ENCODE data around the gene ZNRF1. TPM values are rescaled to one million over a fixed set of nuclear protein-coding genes. Genes with fewer than 3 reads are reported as not detected.

Gene ZNRF1
- total RNA-seq, 1 experiment from 2014 or later = 48.2 TPM

DNA sequence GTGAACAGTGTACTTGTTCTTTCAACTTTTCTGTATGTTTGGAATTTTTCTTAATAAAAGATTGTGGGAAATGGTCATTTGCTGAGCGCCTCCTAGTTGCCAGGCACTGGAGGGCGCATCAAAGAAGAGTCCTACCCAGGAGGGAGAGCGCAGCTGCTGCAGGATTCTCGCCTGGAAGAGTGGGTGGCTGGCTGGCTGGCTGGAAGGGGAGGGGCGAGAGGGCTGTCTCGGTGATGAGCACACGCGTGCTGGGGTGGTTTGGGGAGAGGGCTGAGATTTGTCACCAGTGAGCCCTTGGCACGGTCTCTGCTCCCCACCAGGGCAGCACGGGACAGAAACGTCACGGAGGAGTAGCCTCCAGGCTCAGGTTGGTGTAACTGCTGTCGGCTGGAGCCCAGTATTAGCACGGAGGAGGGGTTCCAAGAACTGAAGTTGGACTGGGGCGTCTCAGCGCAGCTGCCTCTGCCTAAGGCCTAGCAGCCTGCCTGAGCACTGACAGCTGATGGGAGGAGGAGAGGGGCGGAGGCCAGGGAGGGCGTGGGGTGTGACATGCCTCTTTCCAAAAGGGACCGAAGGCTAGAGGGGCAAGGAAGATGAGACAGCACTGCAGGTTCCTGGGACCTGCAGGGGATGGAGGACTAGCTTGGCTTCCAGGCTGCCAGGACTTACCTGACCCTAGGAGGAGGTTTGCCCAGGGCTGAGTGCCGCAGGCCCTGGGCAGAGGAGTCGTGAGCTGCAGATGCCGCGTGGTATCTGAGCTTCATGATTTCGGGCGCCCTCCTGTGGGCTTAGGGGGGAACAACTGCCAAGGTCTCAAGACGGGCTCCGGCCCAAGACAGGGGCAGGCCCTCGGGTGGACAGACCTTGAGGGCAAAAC is 112.1 kb downstream of the ZNRF1 start:
- BruUV-seq (replicated peaks) = no TSS peak
- ATAC-seq = peak; percentile 76
- Histone ChIP-seq H3K36me3 (ENCODE audit: control insufficient read depth in 1 of 2, insufficient read depth in 2 of 2, low read length in 2 of 2) (peaks cover 0 to 5% of the 10 kb centered on the region in 2 experiments; a peak in 1 of 4 replicates), H3K9me3 (ENCODE audit: control insufficient read depth in 1 of 2, insufficient read depth in 1 of 2, low read depth in 1 of 2, low read length in 2 of 2) (no peaks in the 10 kb centered on the region), H3K9ac (ENCODE audit: low read length) (peak overlapping the region; percentile 81), H2AFZ (ENCODE audit: low read depth, low read length, poor library complexity, severe bottlenecking) (no peak overlapping the region), H3K4me2 (ENCODE audit: low read length) (peak overlapping the region; percentile 79), H3K9me2 (ENCODE audit: insufficient read depth) (no peaks in the 10 kb centered on the region), H3K4me3 (replicated peaks in 1 of 2; ENCODE audit: low read depth in 1 of 2, low read length in 2 of 2) (peak overlapping the region in 1 of 2 experiments; percentile 36; a peak in 2 of 4 replicates), H3K79me2 (ENCODE audit: insufficient read depth, low read length) (no peaks in the 10 kb centered on the region), H3K27ac (ENCODE audit: low read depth, low read length) (peak overlapping the region; percentile 91), H3K27me3 (ENCODE audit: insufficient read depth, low read length) (no peaks in the 10 kb centered on the region), H3K4me1 (ENCODE audit: control insufficient read depth in 1 of 2, insufficient read depth in 2 of 2, low read length in 2 of 2) (peaks cover 35 to 49% of the 10 kb centered on the region in 2 experiments), H4K20me1 (ENCODE audit: insufficient read depth) (no peaks in the 10 kb centered on the region)
- DNase-seq (ENCODE audit: low read depth, low spot score) = peak; percentile 80
- POLR2A ChIA-PET = interaction anchor here (1.0 to 3.1 kb wide), 4 partner anchors 98 to 125 kb away, joined by 3 to 19 read pairs (median 10); partner anchors contain the start of genes WDR59 and ZNRF1
- RAD21 ChIA-PET (ENCODE audit: low non-redundant PET in 1 of 2, low total read pairs in 2 of 2, uncharacterized antibody in 2 of 2, unreplicated experiment in 2 of 2) = interaction anchor here (0.5 to 3.5 kb wide), 13 partner anchors 12 to 248 kb away, joined by 3 to 33 read pairs (median 4); partner anchors contain the start of genes ZNRF1 (in 2 of the 2) and WDR59 (in 1 of the 2)
- CTCF ChIA-PET = interaction anchor here (0.7 to 4.4 kb wide), 25 partner anchors 9 to 401 kb away, joined by 3 to 116 read pairs (median 4); partner anchors contain the start of genes WDR59, ZFP1 and ZNRF1
- intact Hi-C loops (cut with micrococcal nuclease) = loop anchor here (1.0 to 10.0 kb wide), 3 partner anchors 113 to 296 kb away; no protein-coding TSS in a partner anchor
- no peak for TF ChIP-seq ELF1 (IDR thresholded peaks at IDR 0.05; ENCODE audit: borderline replicate concordance, low read depth)
- no peak for TF ChIP-seq CEBPB (IDR thresholded peaks at IDR 0.05; ENCODE audit: low read depth)
- no peak for TF ChIP-seq ATF3 (IDR thresholded peaks at IDR 0.05)
- TF ChIP-seq SP1 (IDR thresholded peaks at IDR 0.05; ENCODE audit: low read depth) = no peak
- TF ChIP-seq, protein P1, sequence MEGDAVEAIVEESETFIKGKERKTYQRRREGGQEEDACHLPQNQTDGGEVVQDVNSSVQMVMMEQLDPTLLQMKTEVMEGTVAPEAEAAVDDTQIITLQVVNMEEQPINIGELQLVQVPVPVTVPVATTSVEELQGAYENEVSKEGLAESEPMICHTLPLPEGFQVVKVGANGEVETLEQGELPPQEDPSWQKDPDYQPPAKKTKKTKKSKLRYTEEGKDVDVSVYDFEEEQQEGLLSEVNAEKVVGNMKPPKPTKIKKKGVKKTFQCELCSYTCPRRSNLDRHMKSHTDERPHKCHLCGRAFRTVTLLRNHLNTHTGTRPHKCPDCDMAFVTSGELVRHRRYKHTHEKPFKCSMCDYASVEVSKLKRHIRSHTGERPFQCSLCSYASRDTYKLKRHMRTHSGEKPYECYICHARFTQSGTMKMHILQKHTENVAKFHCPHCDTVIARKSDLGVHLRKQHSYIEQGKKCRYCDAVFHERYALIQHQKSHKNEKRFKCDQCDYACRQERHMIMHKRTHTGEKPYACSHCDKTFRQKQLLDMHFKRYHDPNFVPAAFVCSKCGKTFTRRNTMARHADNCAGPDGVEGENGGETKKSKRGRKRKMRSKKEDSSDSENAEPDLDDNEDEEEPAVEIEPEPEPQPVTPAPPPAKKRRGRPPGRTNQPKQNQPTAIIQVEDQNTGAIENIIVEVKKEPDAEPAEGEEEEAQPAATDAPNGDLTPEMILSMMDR (IDR thresholded peaks at IDR 0.05 in 2 of 3, conservative IDR thresholded peaks at IDR 0.05 in 1 of 3; ENCODE audit: borderline replicate concordance in 1 of 3, insufficient read depth in 1 of 3, low read depth in 2 of 3, low read length in 2 of 3) = peak in 2 of 3 experiments; percentile 84 to 87; a peak in 4 of 6 replicates
- peak; percentile 39 for TF ChIP-seq TCF7L2 (IDR thresholded peaks at IDR 0.05; ENCODE audit: borderline replicate concordance, extremely low read depth, insufficient read depth, insufficient read length)
- TF ChIP-seq POLR2AphosphoS5 (IDR thresholded peaks at IDR 0.05; ENCODE audit: low read depth, low read length) = peak; percentile 50
- no peak for TF ChIP-seq EZH2 (IDR thresholded peaks at IDR 0.05)
- no peak for TF ChIP-seq RAD21 (IDR thresholded peaks at IDR 0.05; ENCODE audit: low read depth)
- TF ChIP-seq ZFX (IDR thresholded peaks at IDR 0.05) = peak; percentile 44; the same call in 1 of the 2 replicates
